Measurements from ENCODE around the gene FAM227B. TPM values are rescaled to one million over a fixed set of nuclear protein-coding genes. Genes with fewer than 3 reads are reported as not detected.
A peak's percentile ranks its signal among the peaks of the same experiment; 100 is the strongest.

FAM227B gene
- total RNA-seq, 4 donors from 2014 or later: 3.3 to 9.2 (median 6.6) TPM

- no peak overlapping the region for H3K4me3 ChIP-seq
- H3K27ac ChIP-seq: no peak overlapping the region
- intact Hi-C loops (cut with DNase I; ENCODE audit: low total_unique reads): no loop called here
- no peak for DNase-seq
- peaks cover 0 to under 1% of the 10 kb centered on the region in 2 donors for H3K9me3 ChIP-seq
- 80 to 83% methylated on average over 2 of the region's 2 CpGs for WGBS, 2 donors (ENCODE audit: low coverage in 1 of 2)
- in situ Hi-C loops (cut with MboI; ENCODE audit: low pct_ligation_motif_present in 1 of 4, low pct_unique_long_range_greater_than_20kb in 1 of 4, low sequenced_read_pairs in 3 of 4): no loop called here
- H3K4me1 ChIP-seq: no peaks in the 10 kb centered on the region
- TF ChIP-seq POLR2AphosphoS5 (IDR thresholded peaks at IDR 0.05) (no peak), POLR2A (IDR thresholded peaks at IDR 0.05) (no peak), EP300 (IDR thresholded peaks at IDR 0.05; ENCODE audit: low read depth) (no peak), CTCF (IDR thresholded peaks at IDR 0.05) (no peak)
- no peaks in the 10 kb centered on the region for H3K27me3 ChIP-seq
- no peaks in the 10 kb centered on the region for H3K36me3 ChIP-seq
These were observed 26.3 kb upstream of the FAM227B start for GRCh38 chr15:49646891-49647290.

DNA sequence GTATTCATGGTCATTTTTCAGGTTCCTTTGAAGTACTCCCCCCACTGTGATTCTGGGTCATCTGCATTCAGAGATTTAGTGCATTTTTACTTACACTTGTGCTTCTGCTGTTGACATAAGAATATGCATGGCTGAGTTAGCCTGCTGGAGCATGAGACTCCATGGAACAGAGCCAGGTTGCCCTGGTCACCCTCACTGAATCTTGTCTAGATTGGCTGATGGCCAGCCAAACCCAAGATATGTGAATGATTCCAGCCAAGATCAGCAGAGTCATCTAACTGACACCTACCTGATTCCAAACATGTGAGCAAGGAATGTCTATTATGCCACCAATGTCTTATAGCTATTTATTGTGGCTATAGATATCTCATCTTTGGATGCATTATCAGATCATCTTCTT is 25.3 kb upstream of the FAM227B start:
- no peaks in the 10 kb centered on the region for H3K9me3 ChIP-seq
- H3K36me3 ChIP-seq: no peaks in the 10 kb centered on the region
- no peak for TF ChIP-seq POLR2A (IDR thresholded peaks at IDR 0.05)
- TF ChIP-seq POLR2AphosphoS5 (IDR thresholded peaks at IDR 0.05): no peak
- no peak for TF ChIP-seq CTCF (IDR thresholded peaks at IDR 0.05)
- TF ChIP-seq EP300 (IDR thresholded peaks at IDR 0.05; ENCODE audit: low read depth): no peak
- peak overlapping the region in 1 of 4 donors; percentile 5 for H3K27ac ChIP-seq
- no peak overlapping the region for H3K4me3 ChIP-seq
- intact Hi-C loops (cut with DNase I; ENCODE audit: low total_unique reads) (no loop called here), in situ Hi-C loops (cut with MboI; ENCODE audit: low pct_ligation_motif_present in 1 of 4, low pct_unique_long_range_greater_than_20kb in 1 of 4, low sequenced_read_pairs in 3 of 4) (no loop called here)
- no peaks in the 10 kb centered on the region for H3K27me3 ChIP-seq
- DNase-seq: no peak
- H3K4me1 ChIP-seq: no peaks in the 10 kb centered on the region

DNA sequence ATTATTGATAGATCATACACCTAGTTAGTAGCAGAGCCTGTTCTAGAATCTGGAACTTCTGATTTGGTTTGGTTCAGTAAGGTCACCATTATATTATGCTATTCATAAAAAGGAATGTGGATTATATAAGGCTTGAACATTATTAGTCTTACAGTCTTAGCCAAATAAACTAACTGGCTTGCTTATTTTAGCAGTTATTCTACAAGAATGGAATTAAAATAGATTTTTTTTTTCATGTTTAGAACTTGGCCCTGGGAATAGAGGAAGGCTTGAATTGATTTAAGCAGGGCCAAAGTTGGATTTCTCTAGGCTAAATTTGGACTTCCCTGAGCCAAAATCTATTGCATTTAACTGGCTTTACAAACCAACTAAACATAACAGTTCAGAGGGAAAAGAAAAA is 24.7 kb upstream of the FAM227B start:
- H3K9me3 ChIP-seq: no peaks in the 10 kb centered on the region
- TF ChIP-seq POLR2A (IDR thresholded peaks at IDR 0.05): no peak
- no peak for TF ChIP-seq POLR2AphosphoS5 (IDR thresholded peaks at IDR 0.05)
- no peak for TF ChIP-seq CTCF (IDR thresholded peaks at IDR 0.05)
- TF ChIP-seq EP300 (IDR thresholded peaks at IDR 0.05; ENCODE audit: low read depth): no peak
- no peak for DNase-seq
- intact Hi-C loops (cut with DNase I; ENCODE audit: low total_unique reads) (no loop called here), in situ Hi-C loops (cut with MboI; ENCODE audit: low pct_ligation_motif_present in 1 of 4, low pct_unique_long_range_greater_than_20kb in 1 of 4, low sequenced_read_pairs in 3 of 4) (no loop called here)
- no peaks in the 10 kb centered on the region for H3K36me3 ChIP-seq
- H3K4me1 ChIP-seq: no peaks in the 10 kb centered on the region
- no peak overlapping the region for H3K4me3 ChIP-seq
- peak overlapping the region in 1 of 4 donors; percentile 17 for H3K27ac ChIP-seq
- no peaks in the 10 kb centered on the region for H3K27me3 ChIP-seq

DNA sequence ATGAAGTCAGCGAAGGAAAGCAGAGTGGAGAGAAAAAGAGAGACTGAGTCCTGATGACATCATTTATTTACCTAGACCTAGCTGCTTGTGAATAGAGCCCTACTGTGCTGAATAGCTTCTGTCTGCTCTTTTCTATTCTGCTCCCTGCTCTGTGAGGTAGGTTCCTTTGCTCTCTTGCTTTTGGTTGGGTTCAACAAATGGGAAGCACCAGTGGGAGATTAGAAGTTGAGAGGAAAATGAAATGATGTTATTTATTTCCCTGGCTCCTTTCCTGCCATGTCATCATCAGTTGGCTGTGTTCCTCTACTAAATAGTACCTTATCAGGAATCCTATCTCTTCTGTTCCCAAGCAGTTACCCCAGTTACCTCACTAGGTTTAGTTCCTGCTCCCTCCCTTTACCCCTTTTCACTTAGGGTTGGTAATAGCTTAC is 23.8 kb upstream of the FAM227B start:
- Histone ChIP-seq H3K36me3 (no peaks in the 10 kb centered on the region), H3K27me3 (no peaks in the 10 kb centered on the region), H3K27ac (no peak overlapping the region), H3K9me3 (no peaks in the 10 kb centered on the region), H3K4me1 (no peaks in the 10 kb centered on the region), H3K4me3 (no peak overlapping the region)
- no peak for DNase-seq
- WGBS, 2 donors (ENCODE audit: low coverage in 1 of 2): 100% methylated on average over 1 of the region's 1 CpG
- TF ChIP-seq CTCF (IDR thresholded peaks at IDR 0.05): no peak
- TF ChIP-seq EP300 (IDR thresholded peaks at IDR 0.05; ENCODE audit: low read depth): no peak
- TF ChIP-seq POLR2AphosphoS5 (IDR thresholded peaks at IDR 0.05): no peak
- TF ChIP-seq POLR2A (IDR thresholded peaks at IDR 0.05): no peak
- in situ Hi-C loops (cut with MboI; ENCODE audit: low pct_ligation_motif_present in 1 of 4, low pct_unique_long_range_greater_than_20kb in 1 of 4, low sequenced_read_pairs in 3 of 4) (no loop called here), intact Hi-C loops (cut with DNase I; ENCODE audit: low total_unique reads) (no loop called here)
